Trophoblast cell (in vitro differentiated cells and primary cell): ENCODE results near the gene MEIS3.
A peak's percentile ranks its signal among the peaks of the same experiment; 100 is the strongest.

Experiments used
- DNase-seq, 2 donors: peaks; one replicate each; pipeline ENCODE4 v3.0.0-alpha.2; 2016
- H2AFZ ChIP-seq: 2 replicates; pipeline ENCODE4 v1.6.1; 2013; ENCODE audit warnings: low read length, moderate library complexity, mild to moderate bottlenecking; ENCODE audit not compliant: insufficient read depth, poor library complexity
- H2AK5ac ChIP-seq: 2 replicates; pipeline ENCODE4 v1.6.1; 2013; ENCODE audit warnings: mild to moderate bottlenecking, low read length
- H2BK120ac ChIP-seq: 2 replicates; pipeline ENCODE4 v1.6.1; 2013; ENCODE audit warnings: low read length, mild to moderate bottlenecking, moderate library complexity; ENCODE audit not compliant: insufficient read depth, poor library complexity
- H2BK12ac ChIP-seq: 2 replicates; pipeline ENCODE4 v1.6.1; 2013; ENCODE audit warnings: mild to moderate bottlenecking, low read length, moderate library complexity
- H2BK5ac ChIP-seq: 2 replicates; pipeline ENCODE4 v1.6.1; 2013; ENCODE audit warnings: low read length, low read depth, moderate library complexity, mild to moderate bottlenecking; ENCODE audit not compliant: poor library complexity
- H3K14ac ChIP-seq: 2 replicates; pipeline ENCODE4 v1.6.1; 2013; ENCODE audit warnings: mild to moderate bottlenecking, low read length
- H3K18ac ChIP-seq: 2 replicates; pipeline ENCODE4 v1.6.1; 2013; ENCODE audit warnings: mild to moderate bottlenecking, low read length
- H3K23ac ChIP-seq: 2 replicates; pipeline ENCODE4 v1.6.1; 2013; ENCODE audit warnings: low read length
- H3K27ac ChIP-seq: 2 replicates; pipeline ENCODE4 v1.5.1; 2013; ENCODE audit warnings: low read depth, mild to moderate bottlenecking, inconsistent platforms, low read length, moderate library complexity
- H3K27me3 ChIP-seq: 2 replicates; pipeline ENCODE4 v1.6.1; 2013; ENCODE audit warnings: inconsistent platforms, mild to moderate bottlenecking, low read length, moderate library complexity; ENCODE audit not compliant: insufficient read depth
- H3K36me3 ChIP-seq, 2 experiments: 1 replicate in 1 of 2; 2 replicates in 1 of 2; pipeline ENCODE4 v1.6.1; 2013; ENCODE audit warnings: low read length in 2 of 2, mild to moderate bottlenecking in 2 of 2, moderate library complexity in 1 of 2; ENCODE audit not compliant: insufficient read depth in 2 of 2, control insufficient read depth in 1 of 2
- H3K4ac ChIP-seq: 2 replicates; pipeline ENCODE4 v1.6.1; 2013; ENCODE audit warnings: low read depth, mild to moderate bottlenecking, low read length, moderate library complexity
- H3K4me1 ChIP-seq, 2 experiments: 1 replicate in 1 of 2; 2 replicates in 1 of 2; pipeline ENCODE4 v1.6.1; 2013; ENCODE audit warnings: low read length in 2 of 2, mild to moderate bottlenecking in 2 of 2, moderate library complexity in 1 of 2; ENCODE audit not compliant: insufficient read depth in 2 of 2, control insufficient read depth in 1 of 2
- H3K4me2 ChIP-seq: 2 replicates; pipeline ENCODE4 v1.6.1; 2013; ENCODE audit warnings: inconsistent platforms, mild to moderate bottlenecking, low read length, moderate library complexity
- H3K4me3 ChIP-seq: 2 replicates; pipeline ENCODE4 v1.5.1; 2013; ENCODE audit warnings: mild to moderate bottlenecking, low read depth, low read length, inconsistent platforms
- H3K79me1 ChIP-seq: one replicate; pipeline ENCODE4 v1.6.1; 2013; ENCODE audit warnings: low read length
- H3K79me2 ChIP-seq: 2 replicates; pipeline ENCODE4 v1.6.1; 2013; ENCODE audit warnings: low read length, mild to moderate bottlenecking; ENCODE audit not compliant: control insufficient read depth, insufficient read depth, poor library complexity
- H3K9ac ChIP-seq: 2 replicates; pipeline ENCODE4 v1.6.1; 2013; ENCODE audit warnings: mild to moderate bottlenecking, low read length
- H3K9me3 ChIP-seq: 2 replicates; pipeline ENCODE4 v1.6.1; 2013; ENCODE audit warnings: low read depth, mild to moderate bottlenecking, control low read depth, inconsistent platforms, low read length; ENCODE audit not compliant: insufficient read depth
- H4K12ac ChIP-seq: 2 replicates; pipeline ENCODE4 v1.6.1; 2013; ENCODE audit warnings: low read depth, mild to moderate bottlenecking, low read length, moderate library complexity
- H4K8ac ChIP-seq: 2 replicates; pipeline ENCODE4 v1.6.1; 2013; ENCODE audit warnings: low read depth, mild to moderate bottlenecking, low read length, moderate library complexity
- H4K91ac ChIP-seq: one replicate; pipeline ENCODE4 v1.6.1; 2013; ENCODE audit warnings: low read depth, mild to moderate bottlenecking, low read length, moderate library complexity
- WGBS: extraction: QIAGEN DNeasy Blood & Tissue Kit; methylation state at CpG from one replicate; pipeline ENCODE4 v1.1.7; 2013; ENCODE audit warnings: missing lambda C conversion rate; ENCODE audit not compliant: insufficient read length, insufficient coverage; ENCODE audit errors: extremely low coverage; 5-methylcytosine and 5-hydroxymethylcytosine counted together

Gene MEIS3

DNA sequence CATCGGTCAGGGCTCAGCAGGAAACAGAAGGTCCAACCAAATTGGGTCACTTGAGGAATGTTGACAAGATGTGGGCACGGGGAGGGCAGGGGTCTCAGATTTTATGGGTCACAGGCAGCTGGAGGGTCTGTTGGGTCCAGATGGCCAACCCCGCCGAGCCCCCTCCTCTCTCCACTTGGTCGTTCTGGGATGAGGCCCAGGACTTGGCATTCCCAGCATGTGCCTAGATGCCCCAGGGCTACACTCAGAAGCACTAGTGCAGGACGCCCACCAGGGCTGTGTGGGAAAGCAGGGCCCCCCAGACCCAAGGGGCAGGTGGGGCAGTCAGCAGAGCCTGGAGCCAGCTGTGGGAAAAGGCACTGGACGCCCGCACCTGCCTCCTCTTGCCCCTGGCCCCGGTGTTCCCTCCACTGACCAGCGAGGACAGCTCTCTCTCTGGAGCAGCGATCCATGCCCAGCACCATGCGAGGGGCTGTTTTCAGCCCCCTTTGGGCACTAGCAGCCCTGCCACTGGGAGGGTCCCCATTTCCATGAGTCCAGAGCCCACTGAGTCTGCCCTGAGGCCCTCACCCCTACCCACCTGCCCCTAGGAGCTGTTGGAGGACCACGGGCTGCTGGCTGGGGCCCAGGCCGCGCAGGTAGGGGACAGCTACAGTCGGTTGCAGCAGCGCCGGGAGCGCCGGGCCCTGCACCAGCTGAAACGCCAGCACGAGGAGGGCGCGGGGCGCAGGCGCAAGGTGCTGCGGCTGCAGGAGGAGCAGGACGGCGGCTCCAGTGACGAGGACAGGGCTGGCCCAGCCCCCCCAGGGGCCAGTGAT lies 44.2 kb downstream of the MEIS3 start:
- Histone ChIP-seq H3K4ac (no peak overlapping the region), H3K27ac (no peak overlapping the region), H3K27me3 (no peaks in the 10 kb centered on the region), H3K36me3 (peaks cover 89% of the 10 kb centered on the region in 2 experiments), H2BK12ac (no peak overlapping the region), H3K9ac (no peak overlapping the region), H3K23ac (no peak overlapping the region), H3K18ac (no peak overlapping the region), H4K12ac (no peak overlapping the region), H2BK120ac (no peak overlapping the region), H3K4me3 (no peak overlapping the region), H4K91ac (no peak overlapping the region), H3K79me2 (no peaks in the 10 kb centered on the region), H3K79me1 (no peaks in the 10 kb centered on the region), H2BK5ac (no peak overlapping the region), H3K4me1 (no peaks in the 10 kb centered on the region), H3K9me3 (peaks cover 6% of the 10 kb centered on the region), H2AFZ (no peak overlapping the region), H3K14ac (no peak overlapping the region), H3K4me2 (no peak overlapping the region), H2AK5ac (no peak overlapping the region), H4K8ac (no peak overlapping the region)
- no peak for DNase-seq
- no CpG with 5 or more reads among the region's 30 CpGs for WGBS

DNA sequence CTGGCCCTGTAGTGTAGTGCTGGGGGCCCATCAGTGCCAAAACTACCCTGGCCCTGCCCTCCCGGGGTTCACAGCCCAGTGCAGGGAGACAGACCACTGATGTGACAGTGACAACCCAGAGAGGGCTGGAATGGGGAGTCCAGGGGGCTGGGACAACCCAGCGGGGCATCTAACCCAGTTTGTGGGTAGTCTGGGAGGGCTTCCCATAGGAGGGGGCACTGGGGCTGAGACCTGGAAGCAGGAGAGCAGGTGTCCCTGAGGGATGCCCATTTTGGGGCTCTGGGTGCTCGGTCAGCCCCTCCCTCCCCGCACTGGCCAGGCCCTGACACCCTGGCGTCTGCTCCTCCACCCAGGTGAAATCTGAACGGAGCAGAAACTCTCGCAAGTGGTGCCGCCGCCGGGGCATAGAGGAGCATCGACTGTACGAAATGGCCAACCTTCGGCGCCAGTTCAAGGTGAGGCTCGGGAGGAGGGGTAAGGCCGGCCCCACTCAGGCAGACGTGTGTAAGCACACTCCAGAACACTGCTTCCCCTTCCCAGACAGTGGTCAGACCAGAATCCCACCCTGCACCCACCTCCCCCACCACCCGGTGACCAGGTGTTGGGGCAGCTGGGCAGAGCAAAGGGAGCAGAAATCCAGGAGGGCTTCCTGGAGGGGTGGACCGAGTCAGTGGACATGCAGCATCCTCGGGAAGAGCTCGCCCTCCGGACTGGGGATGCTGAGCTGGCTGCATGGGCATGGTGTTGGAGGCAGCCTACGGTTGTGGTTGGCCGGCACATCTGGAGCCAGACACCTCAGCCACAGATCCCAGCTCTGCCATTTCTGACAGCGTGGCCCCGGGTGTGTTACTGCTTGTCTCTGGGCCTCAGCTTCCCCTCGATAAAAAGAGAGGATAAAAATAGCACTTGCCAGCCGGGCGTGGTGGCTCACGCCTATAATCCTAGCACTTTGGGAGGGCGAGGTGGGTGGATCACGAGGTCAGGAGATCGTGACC lies 45.8 kb downstream of the MEIS3 start:
- no peak overlapping the region for H2AK5ac ChIP-seq
- no peak overlapping the region for H3K9ac ChIP-seq
- H2AFZ ChIP-seq, result no peak overlapping the region
- H4K8ac ChIP-seq, result no peak overlapping the region
- no peaks in the 10 kb centered on the region for H3K79me1 ChIP-seq
- no peak overlapping the region for H4K91ac ChIP-seq
- peaks cover 90 to 93% of the 10 kb centered on the region in 2 experiments for H3K36me3 ChIP-seq
- H3K4me2 ChIP-seq, result no peak overlapping the region
- H2BK5ac ChIP-seq, result no peak overlapping the region
- no peaks in the 10 kb centered on the region for H3K27me3 ChIP-seq
- no peak overlapping the region for H3K4me3 ChIP-seq
- H3K4me1 ChIP-seq, result no peaks in the 10 kb centered on the region
- H3K79me2 ChIP-seq, result no peaks in the 10 kb centered on the region
- H3K18ac ChIP-seq, result no peak overlapping the region
- no peak overlapping the region for H3K27ac ChIP-seq
- peaks cover 4% of the 10 kb centered on the region for H3K9me3 ChIP-seq
- no peak overlapping the region for H3K23ac ChIP-seq
- H2BK120ac ChIP-seq, result no peak overlapping the region
- no peak overlapping the region for H3K4ac ChIP-seq
- DNase-seq, result no peak
- H2BK12ac ChIP-seq, result no peak overlapping the region
- WGBS, result no CpG with 5 or more reads among the region's 33 CpGs
- no peak overlapping the region for H4K12ac ChIP-seq
- no peak overlapping the region for H3K14ac ChIP-seq

DNA sequence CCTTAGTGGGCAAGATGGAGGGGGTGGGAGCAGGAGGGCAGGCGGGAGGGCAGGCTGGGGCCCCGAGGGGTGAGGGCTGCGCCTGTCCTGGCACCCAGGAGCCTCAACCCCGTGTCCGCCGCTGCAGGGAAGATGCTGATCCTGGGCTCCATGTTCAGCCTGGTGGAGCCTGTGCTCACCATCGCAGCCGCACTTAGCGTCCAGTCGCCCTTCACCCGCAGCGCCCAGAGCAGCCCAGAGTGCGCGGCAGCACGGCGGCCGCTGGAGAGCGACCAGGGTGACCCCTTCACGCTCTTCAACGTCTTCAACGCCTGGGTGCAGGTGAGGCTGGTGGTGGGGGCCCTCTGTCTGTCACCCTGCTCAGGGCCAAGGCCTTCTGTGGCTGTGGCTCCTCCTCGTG lies 46.7 kb downstream of the MEIS3 start:
- H3K79me1 ChIP-seq, result no peaks in the 10 kb centered on the region
- H3K4me1 ChIP-seq, result no peaks in the 10 kb centered on the region
- no peak overlapping the region for H2BK120ac ChIP-seq
- H2AK5ac ChIP-seq, result no peak overlapping the region
- H3K4ac ChIP-seq, result no peak overlapping the region
- H3K4me2 ChIP-seq, result no peak overlapping the region
- H3K4me3 ChIP-seq, result peak overlapping the region; percentile 44
- DNase-seq, result no peak
- H2BK5ac ChIP-seq, result no peak overlapping the region
- no CpG with 5 or more reads among the region's 22 CpGs for WGBS
- peaks cover 4% of the 10 kb centered on the region for H3K9me3 ChIP-seq
- no peaks in the 10 kb centered on the region for H3K79me2 ChIP-seq
- peaks cover 81 to 84% of the 10 kb centered on the region in 2 experiments for H3K36me3 ChIP-seq
- H2AFZ ChIP-seq, result no peak overlapping the region
- H3K27me3 ChIP-seq, result no peaks in the 10 kb centered on the region
- H3K14ac ChIP-seq, result no peak overlapping the region
- H4K12ac ChIP-seq, result no peak overlapping the region
- H4K8ac ChIP-seq, result no peak overlapping the region
- H4K91ac ChIP-seq, result no peak overlapping the region
- no peak overlapping the region for H3K18ac ChIP-seq
- H3K27ac ChIP-seq, result no peak overlapping the region
- no peak overlapping the region for H2BK12ac ChIP-seq
- H3K9ac ChIP-seq, result no peak overlapping the region
- H3K23ac ChIP-seq, result no peak overlapping the region

DNA sequence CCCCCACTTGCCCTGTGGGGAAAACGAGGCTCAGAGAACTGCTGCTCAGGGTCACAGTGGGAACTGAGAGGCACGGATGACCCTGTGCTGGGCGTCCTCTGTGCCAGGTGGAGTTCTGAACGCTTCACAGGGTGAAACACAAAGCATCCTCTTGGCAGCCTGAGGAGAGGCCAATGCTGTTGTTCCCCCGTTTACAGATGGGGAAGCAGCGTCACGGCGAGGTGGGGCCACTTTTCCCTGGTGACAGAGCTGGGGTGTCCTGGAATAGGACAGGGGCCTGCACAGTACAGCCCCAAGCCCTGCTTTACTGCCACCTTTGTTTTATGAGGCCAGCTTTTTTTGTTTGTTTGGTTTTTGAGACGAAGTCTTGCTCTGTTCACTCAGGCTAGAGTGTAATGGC lies 48.1 kb downstream of the MEIS3 start:
- Histone ChIP-seq H3K23ac (no peak overlapping the region), H3K9me3 (peaks cover 4% of the 10 kb centered on the region), H3K36me3 (peaks cover 73 to 76% of the 10 kb centered on the region in 2 experiments), H4K8ac (no peak overlapping the region), H2BK5ac (no peak overlapping the region), H3K18ac (no peak overlapping the region), H3K14ac (no peak overlapping the region), H3K27me3 (no peaks in the 10 kb centered on the region), H3K4me1 (no peaks in the 10 kb centered on the region), H3K4ac (no peak overlapping the region), H3K4me2 (no peak overlapping the region), H3K27ac (no peak overlapping the region), H3K9ac (no peak overlapping the region), H3K79me2 (no peaks in the 10 kb centered on the region), H2BK12ac (no peak overlapping the region), H3K4me3 (no peak overlapping the region), H4K12ac (no peak overlapping the region), H3K79me1 (no peaks in the 10 kb centered on the region), H4K91ac (no peak overlapping the region), H2AFZ (no peak overlapping the region), H2AK5ac (no peak overlapping the region), H2BK120ac (no peak overlapping the region)
- WGBS, result no CpG with 5 or more reads among the region's 9 CpGs
- no peak for DNase-seq
